Measurements from ENCODE around the gene ADGRB2.

ADGRB2 gene

GRCh38 chr1:31764312-31765040, at the start of gene ADGRB2:
Gene ADGRB2, minus strand, starts transcription at chr1:31764340. Its CDS starts 7,119 bp downstream, at chr1:31757221.
- no peak for DNase-seq (ENCODE audit: low read depth)

GRCh38 chr1:31812158-31812829, 48.2 kb upstream of the ADGRB2 start:
- DNase-seq (ENCODE audit: low read depth): no peak

GRCh38 chr1:31811605-31812004, 47.5 kb upstream of the ADGRB2 start:
- DNase-seq (ENCODE audit: low read depth): no peak

GRCh38 chr1:31809698-31810097, 45.6 kb upstream of the ADGRB2 start:
- no peak for DNase-seq (ENCODE audit: low read depth)

GRCh38 chr1:31807273-31808048, 43.3 kb upstream of the ADGRB2 start:
- no peak for DNase-seq (ENCODE audit: low read depth)

GRCh38 chr1:31805318-31805717, 41.2 kb upstream of the ADGRB2 start:
- no peak for DNase-seq (ENCODE audit: low read depth)

- no peak for DNase-seq (ENCODE audit: low read depth)
These were observed 40.0 kb upstream of the ADGRB2 start for GRCh38 chr1:31804098-31804497.

GRCh38 chr1:31803610-31804009, 39.5 kb upstream of the ADGRB2 start:
- DNase-seq (ENCODE audit: low read depth): no peak

- DNase-seq (ENCODE audit: low read depth): no peak
These were observed 38.3 kb upstream of the ADGRB2 start for GRCh38 chr1:31802190-31803150.

GRCh38 chr1:31801458-31801857, 37.3 kb upstream of the ADGRB2 start:
- DNase-seq (ENCODE audit: low read depth): no peak

- no peak for DNase-seq (ENCODE audit: low read depth)
These were observed 36.5 kb upstream of the ADGRB2 start for GRCh38 chr1:31800674-31800967.

- no peak for DNase-seq (ENCODE audit: low read depth)
These were observed 35.9 kb upstream of the ADGRB2 start for GRCh38 chr1:31799895-31800673.

GRCh38 chr1:31799196-31799894, 35.2 kb upstream of the ADGRB2 start:
- no peak for DNase-seq (ENCODE audit: low read depth)

- peak; percentile 87 for DNase-seq (ENCODE audit: low read depth)
These were observed 34.5 kb upstream of the ADGRB2 start for GRCh38 chr1:31798433-31799195.

- DNase-seq (ENCODE audit: low read depth): no peak
These were observed 33.9 kb upstream of the ADGRB2 start for GRCh38 chr1:31798086-31798432.

- no peak for DNase-seq (ENCODE audit: low read depth)
These were observed 33.1 kb upstream of the ADGRB2 start for GRCh38 chr1:31797216-31797615.

GRCh38 chr1:31796707-31797106, 32.6 kb upstream of the ADGRB2 start:
- no peak for DNase-seq (ENCODE audit: low read depth)

GRCh38 chr1:31795801-31796621, 31.9 kb upstream of the ADGRB2 start:
- no peak for DNase-seq (ENCODE audit: low read depth)

GRCh38 chr1:31795096-31795675, 31.0 kb upstream of the ADGRB2 start:
- DNase-seq (ENCODE audit: low read depth): no peak
